Heart left ventricle (tissue), 16 donors: ENCODE measurements around the gene ELOB. TPM values are rescaled to one million over a fixed set of nuclear protein-coding genes. Genes with fewer than 3 reads are reported as not detected.

Experiments
- ATAC-seq, 4 donors: fragments of 200-7000 bp; cut with Tn5 transposase; one replicate each; pipeline ENCODE4 v1.9.1; 2020 to 2022; ENCODE audit warnings: moderate library complexity in 4 of 4, mild to moderate bottlenecking in 3 of 4, moderate number of reproducible peaks in 1 of 4
- DNase-seq, 5 donors: peaks; one replicate each; pipeline ENCODE4 v3.0.0-alpha.2; 2020
- H3K27ac ChIP-seq, 12 donors: fragments of 200-600 bp; sonication (generic) in 4 of 12; one replicate each; pipeline versions ENCODE4 v1.5.0 to v1.8.0; 2016 to 2022; ENCODE audit warnings: mild to moderate bottlenecking in 2 of 12
- H3K27me3 ChIP-seq, 9 donors: fragments of 200-600 bp; sonication (generic) in 2 of 9; one replicate each; pipeline versions ENCODE4 v1.5.1 to v1.8.0; 2016 to 2022; ENCODE audit warnings: mild to moderate bottlenecking in 3 of 9
- H3K36me3 ChIP-seq, 9 donors: fragments of 200-600 bp; sonication (generic) in 2 of 9; one replicate each; pipeline versions ENCODE4 v1.5.0 to v1.8.0; 2018 to 2022; ENCODE audit warnings: mild to moderate bottlenecking in 2 of 9
- H3K4me1 ChIP-seq, 12 donors: fragments of 200-600 bp; sonication (generic) in 4 of 12; one replicate each; pipeline versions ENCODE4 v1.5.0 to v1.8.0; 2016 to 2022; ENCODE audit warnings: mild to moderate bottlenecking in 3 of 12
- H3K4me3 ChIP-seq, 12 donors: fragments of 200-600 bp; sonication (generic) in 4 of 12; one replicate each; pipeline versions ENCODE4 v1.5.0 to v1.8.0; 2017 to 2022; ENCODE audit warnings: mild to moderate bottlenecking in 9 of 12, moderate library complexity in 4 of 12
- H3K9me3 ChIP-seq, 12 donors: fragments of 200-600 bp; sonication (generic) in 4 of 12; one replicate each; pipeline versions ENCODE4 v1.5.0 to v1.8.0; 2016 to 2022; ENCODE audit warnings: mild to moderate bottlenecking in 1 of 12
- CTCF ChIP-seq, 12 donors: fragments of 200-600 bp; sonication (generic) in 4 of 12; IDR thresholded peaks; one replicate each; pipeline versions ENCODE4 v1.5.0 to v1.8.0; 2018 to 2022; ENCODE audit warnings: antibody characterized with exemption in 12 of 12, mild to moderate bottlenecking in 5 of 12
- POLR2A ChIP-seq, 2 donors: fragments of 450-650 bp; IDR thresholded peaks; one replicate each; pipeline ENCODE4 v1.6.1; 2017; ENCODE audit warnings: antibody characterized with exemption in 2 of 2, mild to moderate bottlenecking in 2 of 2, moderate library complexity in 2 of 2
- WGBS, 4 donors: extraction: QIAGEN DNeasy Blood & Tissue Kit in 2 of 4; methylation state at CpG; one replicate each; pipeline versions ENCODE4 v1.1.5 to v1.1.7; 2013 to 2018; 5-methylcytosine and 5-hydroxymethylcytosine counted together
- intact Hi-C, 10 donors: fragments of 100-400 bp; cut with DNase I; formaldehyde crosslinking; loops; one replicate each; pipeline versions ENCODE4 v1.11.1 to v1.14.2; 2022
- polyA plus RNA-seq, 2 donors: library from polyadenylated mRNA; stranded (reverse); fragments of 200-250 nt; gene quantifications; one replicate each; pipeline ENCODE4 v1.2.3, GENCODE V29; 2013
- total RNA-seq, 9 donors: library from RNA; depleted of rRNA in 2 of 9; stranded (reverse); fragments of >200 nt in 2 of 9; fragmentation: NEBNext Ultra II Directional in 3 of 9; extraction: Animal tissue kit (Norgen Biotek cat#: 25700) in 3 of 9; gene quantifications; one replicate each; pipeline versions ENCODE4 v1.1.0 to v1.2.4, GENCODE V29; 2016 to 2023
- donor health status: ischemic (EF 13 %, LVEDD 7.1; RV severe dilation, severe dysfunction).
- donor health status: healthy with polysubstance abuse.
- donor health status: DM: no; HTN: yes; CAD: no.
- donor health status: DM: no; HTN: no; CAD: no.
- donor health status: ischemic (EF 25% LVEDD 6.9; RV normal size, moderate dysfunction).
- donor health status: ischemic (EF 25% LVEDD 5.7; RV mildly dilated, moderate dysfunction).
- donor health status: healthy.
- donor health status: DM: yes; HTN: yes; CAD: no.
- donor health status: ischemic (EF 35%, LVEDD 5.7; RV mildly dilated, moderate dysfunction).
- donor health status: nonischemic (EF 11% LVEDD 7.7; RV severe dilation, severe dysfunction).
- donor health status: DM: yes; HTN: yes; CAD: no.
- donor health status: PGD.
- donor health status: ischemic (EF 29% LVEDD 5.4; RV normal size, mild dysfunction).
- donor health status: nonischemic (EF 23%, LVEDD 6.1; RV moderate dilation, normal function).

ELOB gene
- total and polyA plus RNA-seq, 11 donors: 213 to 1,067 (median 325) TPM

- TF ChIP-seq CTCF (IDR thresholded peaks at IDR 0.05): no peak
- TF ChIP-seq POLR2A (IDR thresholded peaks at IDR 0.05): no peak
- intact Hi-C loops: no loop called here
- Histone ChIP-seq H3K27me3 (peaks cover 0 to 53% (median 9%) of the 10 kb centered on the region in 9 donors), H3K36me3 (no peaks in the 10 kb centered on the region), H3K4me1 (no peaks in the 10 kb centered on the region), H3K27ac (no peak overlapping the region), H3K4me3 (peak overlapping the region in 1 of 12 donors; percentile 13), H3K9me3 (no peaks in the 10 kb centered on the region)
- ATAC-seq (no peak), DNase-seq (no peak)
- WGBS, 4 donors: 64 to 77% (median 67%) methylated on average over 65 to 68 of the region's 68 CpGs
Measured at GRCh38 chr16:2817340-2818271, 40.5 kb upstream of the ELOB start.

GRCh38 chr16:2816751-2817339, 39.8 kb upstream of the ELOB start, which contains the start of gene PRSS21:
Gene PRSS21, plus strand, starts transcription at chr16:2817237. Its CDS starts 32 bp downstream, at chr16:2817269.
- ATAC-seq (no peak), DNase-seq (no peak)
- H3K9me3 ChIP-seq: no peaks in the 10 kb centered on the region
- TF ChIP-seq CTCF (IDR thresholded peaks at IDR 0.05): peak in 2 of 12 donors; percentile 9 to 13
- no peak for TF ChIP-seq POLR2A (IDR thresholded peaks at IDR 0.05)
- H3K4me1 ChIP-seq: peaks cover 0 to 4% (median 0%) of the 10 kb centered on the region in 12 donors
- peaks cover 0 to 59% (median 9%) of the 10 kb centered on the region in 9 donors for H3K27me3 ChIP-seq
- 58 to 74% (median 68%) methylated on average over 24 to 28 of the region's 28 CpGs for WGBS, 4 donors
- intact Hi-C loops: no loop called here
- H3K36me3 ChIP-seq: no peaks in the 10 kb centered on the region
- H3K27ac ChIP-seq: no peak within 1 kb of the TSS
- H3K4me3 ChIP-seq: peak within 1 kb of the TSS in 1 of 12 donors; percentile 13

GRCh38 chr16:2815299-2815771, 38.3 kb upstream of the ELOB start:
- Histone ChIP-seq H3K27me3 (peaks cover 0 to 69% (median 11%) of the 10 kb centered on the region in 9 donors), H3K27ac (no peak overlapping the region), H3K9me3 (no peaks in the 10 kb centered on the region), H3K4me3 (no peak overlapping the region), H3K4me1 (peaks cover 0 to 9% (median 0%) of the 10 kb centered on the region in 12 donors), H3K36me3 (no peaks in the 10 kb centered on the region)
- intact Hi-C loops: no loop called here
- TF ChIP-seq CTCF (IDR thresholded peaks at IDR 0.05) (no peak), POLR2A (IDR thresholded peaks at IDR 0.05) (no peak)
- 70 to 84% (median 73%) methylated on average over 6 to 10 of the region's 10 CpGs for WGBS, 4 donors
- DNase-seq: no peak
- no peak for ATAC-seq
